GM12873 (cell line): Measurements from ENCODE around the gene FOXN3.

ENCODE experiments used
- CTCF ChIP-seq: IDR thresholded peaks from 2 replicates; pipeline ENCODE4 v1.5.1; 2012; ENCODE audit warnings: low read depth, mild to moderate bottlenecking, moderate library complexity, low read length, control low read depth; ENCODE audit not compliant: insufficient read depth; ENCODE audit errors: missing control alignments

FOXN3 gene

GRCh38 chr14:89399594-89400068 is 17.4 kb downstream of the FOXN3 start:
- TF ChIP-seq CTCF = no peak

- no peak for TF ChIP-seq CTCF
These were observed 17.9 kb downstream of the FOXN3 start for GRCh38 chr14:89399157-89399556.

DNA sequence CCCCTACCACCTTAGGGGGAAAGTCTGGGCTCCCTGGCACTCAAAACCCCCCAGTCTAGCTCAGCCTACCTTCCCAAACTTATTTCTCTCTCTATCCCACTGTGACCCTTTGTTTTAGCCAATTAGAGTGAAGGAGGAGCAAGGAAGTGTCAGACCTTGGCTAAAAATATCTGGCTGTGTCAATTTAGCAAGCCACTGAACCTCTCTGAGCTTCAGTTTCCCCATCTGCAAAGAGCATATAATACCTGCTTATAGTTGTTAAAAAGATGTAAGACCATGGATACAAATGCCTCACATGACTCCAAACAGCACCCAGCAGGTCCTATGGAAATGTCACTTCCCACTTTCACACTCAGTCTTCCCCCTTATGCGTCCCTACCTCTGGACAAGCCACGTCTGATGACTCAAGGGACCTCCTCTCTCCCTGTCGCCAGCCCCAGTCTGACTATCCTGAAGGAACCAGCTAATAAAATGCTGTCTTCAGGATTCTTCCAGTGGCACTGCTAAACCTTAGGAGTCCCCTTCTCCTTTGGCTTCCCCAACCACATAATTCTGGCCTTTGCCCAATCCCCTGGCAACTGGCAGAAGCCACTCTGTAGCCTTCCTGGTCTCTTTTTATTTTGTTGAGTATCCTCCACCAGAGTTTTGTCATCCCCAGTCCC is 19.3 kb downstream of the FOXN3 start:
- no peak for TF ChIP-seq CTCF

DNA sequence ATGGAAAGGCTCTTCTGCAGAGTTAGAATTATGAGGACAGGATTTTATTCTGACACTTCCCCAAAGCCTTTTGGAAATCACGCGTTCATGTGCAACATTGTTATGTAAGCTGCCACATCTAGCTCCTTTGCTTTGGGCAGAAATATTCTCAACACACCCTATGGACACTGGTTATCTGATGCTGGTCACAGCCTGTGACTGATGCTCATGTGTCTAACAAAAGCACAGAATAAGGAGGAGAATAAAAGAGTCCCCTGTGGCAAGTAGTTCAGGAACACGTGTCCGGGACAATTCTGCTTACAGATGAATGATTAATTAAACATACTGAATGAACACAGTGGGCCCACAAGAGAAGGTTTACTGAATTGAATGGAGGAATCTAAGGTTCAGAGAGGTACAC is 22.1 kb downstream of the FOXN3 start:
- TF ChIP-seq CTCF = no peak

DNA sequence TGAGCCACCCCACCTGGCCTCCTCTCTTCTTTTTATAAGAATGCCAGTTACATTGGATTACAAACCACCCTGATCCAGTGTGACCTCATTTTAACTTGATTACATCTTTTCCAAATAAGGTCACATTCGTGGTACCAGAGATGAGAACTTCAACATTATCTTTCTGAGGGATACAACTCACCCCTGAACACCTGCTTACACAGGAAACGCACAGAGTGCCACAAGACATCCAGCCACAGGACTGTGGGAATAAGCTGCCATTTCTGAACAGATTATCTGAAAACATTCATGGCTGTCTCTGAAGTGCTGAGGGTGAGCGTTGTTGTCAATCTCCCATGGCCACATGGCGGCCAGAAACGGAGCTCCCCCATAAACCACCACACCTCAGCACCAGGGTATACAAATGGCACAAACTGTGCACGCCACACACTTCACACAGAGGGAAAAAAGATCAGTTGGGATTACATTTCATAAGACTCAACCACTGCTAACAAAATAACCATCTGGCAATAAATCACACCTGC is 23.7 kb downstream of the FOXN3 start:
- no peak for TF ChIP-seq CTCF

GRCh38 chr14:89392181-89392580 is 24.9 kb downstream of the FOXN3 start:
- TF ChIP-seq CTCF = no peak

DNA sequence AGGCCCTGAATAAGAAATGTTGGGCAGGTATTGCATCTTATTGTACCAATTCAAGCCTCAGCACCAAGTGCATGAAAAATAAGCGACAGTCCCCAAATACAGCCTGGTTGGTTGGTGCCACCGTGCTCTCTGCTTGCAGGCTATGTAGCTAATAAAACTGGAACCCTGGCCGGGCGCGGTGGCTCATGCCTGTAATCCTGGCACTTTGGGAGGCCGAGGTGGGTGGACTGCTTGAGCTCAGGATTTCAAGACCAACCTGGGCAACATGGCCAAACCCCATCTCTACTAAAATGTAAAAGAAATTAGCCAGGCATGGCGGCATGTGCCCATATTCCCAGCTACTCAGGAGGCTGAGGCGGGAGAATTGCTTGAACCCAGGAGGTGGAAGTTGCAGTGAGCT is 25.5 kb downstream of the FOXN3 start:
- TF ChIP-seq CTCF = no peak
